Omental fat pad (tissue), 4 donors: ENCODE results near the gene EFEMP2. TPM values are rescaled to one million over a fixed set of nuclear protein-coding genes. Genes with fewer than 3 reads are reported as not detected.

Source experiments
- ATAC-seq: fragments of 150-250 bp; one replicate; pipeline ENCODE4 v1.9.1; 2016; ENCODE audit warnings: mild to moderate bottlenecking, moderate library complexity; ENCODE audit not compliant: low FRiP score
- DNase-seq: peaks from one replicate; pipeline ENCODE4 v3.0.0-alpha.2; 2019; ENCODE audit warnings: low spot score
- CTCF ChIP-seq, 3 donors: fragments of 450-650 bp; IDR thresholded peaks; one replicate each; pipeline ENCODE4 v1.5.1; 2016 to 2017; ENCODE audit warnings: antibody characterized with exemption in 3 of 3, mild to moderate bottlenecking in 3 of 3, moderate library complexity in 2 of 3
- total RNA-seq, 4 donors: library from RNA; depleted of rRNA; stranded (reverse); fragments of >200 nt; gene quantifications; one replicate each; pipeline ENCODE4 v1.1.0, GENCODE V29; 2016

The EFEMP2 gene
- total RNA-seq, 4 donors from 2014 or later: 39.4 to 81.8 (median 66.1) TPM

GRCh38 chr11:65900125-65900898 lies 27.7 kb upstream of the EFEMP2 start, which contains the start of gene FOSL1:
Gene FOSL1, minus strand, starts transcription at chr11:65900388. Its CDS starts 49 bp downstream, at chr11:65900339.
- no peak for TF ChIP-seq CTCF (IDR thresholded peaks at IDR 0.05)
- peak; percentile 95 for ATAC-seq
- peak; percentile 86 for DNase-seq

GRCh38 chr11:65899356-65900124 lies 26.9 kb upstream of the EFEMP2 start:
- TF ChIP-seq CTCF (IDR thresholded peaks at IDR 0.05): no peak
- ATAC-seq (peak; percentile 44), DNase-seq (no peak)

- TF ChIP-seq CTCF (IDR thresholded peaks at IDR 0.05): no peak
- ATAC-seq: no peak
- DNase-seq: no peak
These were observed 26.2 kb upstream of the EFEMP2 start for GRCh38 chr11:65898656-65899355.

GRCh38 chr11:65897020-65897471 lies 24.4 kb upstream of the EFEMP2 start:
- ATAC-seq: no peak
- no peak for TF ChIP-seq CTCF (IDR thresholded peaks at IDR 0.05)
- DNase-seq: no peak

GRCh38 chr11:65896034-65896999 lies 23.7 kb upstream of the EFEMP2 start:
- ATAC-seq (no peak), DNase-seq (no peak)
- no peak for TF ChIP-seq CTCF (IDR thresholded peaks at IDR 0.05)

- DNase-seq (no peak), ATAC-seq (no peak)
- no peak for TF ChIP-seq CTCF (IDR thresholded peaks at IDR 0.05)
These were observed 22.9 kb upstream of the EFEMP2 start for GRCh38 chr11:65895482-65895981.
